Mesodermal cell (in vitro differentiated cells): Measurements from ENCODE around the gene MAOB.

ENCODE experiments used
- H3K27ac ChIP-seq: 2 replicates; pipeline ENCODE4 v1.7.0; 2013; ENCODE audit warnings: mild to moderate bottlenecking, low read depth, low read length, moderate library complexity; ENCODE audit not compliant: severe bottlenecking
- H3K36me3 ChIP-seq: 2 replicates; pipeline ENCODE4 v1.7.1; 2013; ENCODE audit warnings: mild to moderate bottlenecking, low read length, moderate library complexity; ENCODE audit not compliant: control insufficient read depth, insufficient read depth
- H3K4me1 ChIP-seq: one replicate; pipeline ENCODE4 v1.7.1; 2013; ENCODE audit warnings: mild to moderate bottlenecking, low read length; ENCODE audit not compliant: insufficient read depth, control insufficient read depth, poor library complexity, severe bottlenecking
- H3K4me3 ChIP-seq: 2 replicates; pipeline ENCODE4 v1.7.0; 2013; ENCODE audit warnings: low read length, control low read depth, mild to moderate bottlenecking; ENCODE audit not compliant: insufficient read depth, poor library complexity, severe bottlenecking; ENCODE audit errors: extremely low read depth
- H3K9me3 ChIP-seq: 2 replicates; pipeline ENCODE4 v1.7.1; 2013; ENCODE audit warnings: mild to moderate bottlenecking, low read length, moderate library complexity; ENCODE audit not compliant: control insufficient read depth
- WGBS, 2 experiments: methylation state at CpG; one replicate each; pipeline ENCODE4 v1.1.5; 2013; ENCODE audit warnings: missing lambda C conversion rate in 2 of 2; ENCODE audit not compliant: insufficient coverage in 2 of 2; 5-methylcytosine and 5-hydroxymethylcytosine counted together

Gene MAOB

GRCh38 chrX:43861750-43862149, 20.5 kb downstream of the MAOB start:
- H3K36me3 ChIP-seq: no peaks in the 10 kb centered on the region
- no peaks in the 10 kb centered on the region for H3K9me3 ChIP-seq
- H3K27ac ChIP-seq: no peak overlapping the region
- 80 to 88% methylated on average over 2 of the region's 4 CpGs for WGBS, 2 experiments
- H3K4me3 ChIP-seq: no peak overlapping the region
- no peaks in the 10 kb centered on the region for H3K4me1 ChIP-seq

- Histone ChIP-seq H3K4me3 (no peak overlapping the region), H3K36me3 (no peaks in the 10 kb centered on the region), H3K4me1 (no peaks in the 10 kb centered on the region), H3K9me3 (no peaks in the 10 kb centered on the region), H3K27ac (no peak overlapping the region)
- WGBS, 2 experiments: 86 to 93% methylated on average over 1 to 3 of the region's 8 CpGs
Observed at GRCh38 chrX:43860646-43861370, 21.4 kb downstream of the MAOB start.

GRCh38 chrX:43853225-43853828, 28.9 kb downstream of the MAOB start:
- H3K4me1 ChIP-seq: no peaks in the 10 kb centered on the region
- no peaks in the 10 kb centered on the region for H3K9me3 ChIP-seq
- 83 to 86% methylated on average over 1 to 2 of the region's 6 CpGs for WGBS, 2 experiments
- H3K27ac ChIP-seq: no peak overlapping the region
- H3K4me3 ChIP-seq: no peak overlapping the region
- H3K36me3 ChIP-seq: no peaks in the 10 kb centered on the region

- Histone ChIP-seq H3K4me3 (no peak overlapping the region), H3K36me3 (no peaks in the 10 kb centered on the region), H3K9me3 (no peaks in the 10 kb centered on the region), H3K4me1 (no peaks in the 10 kb centered on the region), H3K27ac (no peak overlapping the region)
- 100% methylated on average over 1 of the region's 2 CpGs; no CpG with 5 or more reads in 1 of the 2 experiments for WGBS, 2 experiments
Observed at GRCh38 chrX:43850629-43851028, 31.6 kb downstream of the MAOB start.

- no peaks in the 10 kb centered on the region for H3K9me3 ChIP-seq
- no peaks in the 10 kb centered on the region for H3K36me3 ChIP-seq
- H3K4me1 ChIP-seq: no peaks in the 10 kb centered on the region
- no peak overlapping the region for H3K4me3 ChIP-seq
- WGBS, 2 experiments: 83 to 92% methylated on average over 2 to 3 of the region's 6 CpGs
- H3K27ac ChIP-seq: no peak overlapping the region
Observed at GRCh38 chrX:43849173-43849572, 33.1 kb downstream of the MAOB start.

- WGBS, 2 experiments: no CpG with 5 or more reads among the region's 2 CpGs
- H3K9me3 ChIP-seq: no peaks in the 10 kb centered on the region
- H3K36me3 ChIP-seq: no peaks in the 10 kb centered on the region
- H3K27ac ChIP-seq: no peak overlapping the region
- no peak overlapping the region for H3K4me3 ChIP-seq
- no peaks in the 10 kb centered on the region for H3K4me1 ChIP-seq
Observed at GRCh38 chrX:43847352-43847751, 34.9 kb downstream of the MAOB start.

GRCh38 chrX:43846558-43846957, 35.7 kb downstream of the MAOB start:
- no peaks in the 10 kb centered on the region for H3K4me1 ChIP-seq
- H3K36me3 ChIP-seq: no peaks in the 10 kb centered on the region
- no peak overlapping the region for H3K27ac ChIP-seq
- H3K4me3 ChIP-seq: no peak overlapping the region
- H3K9me3 ChIP-seq: no peaks in the 10 kb centered on the region

- Histone ChIP-seq H3K27ac (no peak overlapping the region), H3K4me3 (no peak overlapping the region), H3K9me3 (no peaks in the 10 kb centered on the region), H3K36me3 (no peaks in the 10 kb centered on the region), H3K4me1 (no peaks in the 10 kb centered on the region)
- no CpG with 5 or more reads among the region's 2 CpGs for WGBS, 2 experiments
Observed at GRCh38 chrX:43845776-43846175, 36.5 kb downstream of the MAOB start.

- H3K27ac ChIP-seq: no peak overlapping the region
- no peaks in the 10 kb centered on the region for H3K4me1 ChIP-seq
- no peaks in the 10 kb centered on the region for H3K9me3 ChIP-seq
- WGBS, 2 experiments: 71 to 80% methylated on average over 1 to 2 of the region's 3 CpGs
- H3K4me3 ChIP-seq: no peak overlapping the region
- H3K36me3 ChIP-seq: no peaks in the 10 kb centered on the region
Observed at GRCh38 chrX:43840265-43840664, 42.0 kb downstream of the MAOB start.

GRCh38 chrX:43836435-43837184, 45.6 kb downstream of the MAOB start:
- Histone ChIP-seq H3K4me1 (peaks cover 3% of the 10 kb centered on the region), H3K4me3 (no peak overlapping the region), H3K9me3 (no peaks in the 10 kb centered on the region), H3K36me3 (no peaks in the 10 kb centered on the region), H3K27ac (no peak overlapping the region)
- no CpG with 5 or more reads among the region's 3 CpGs for WGBS, 2 experiments

GRCh38 chrX:43835559-43835958, 46.7 kb downstream of the MAOB start:
- Histone ChIP-seq H3K4me1 (peaks cover 3% of the 10 kb centered on the region), H3K36me3 (no peaks in the 10 kb centered on the region), H3K4me3 (no peak overlapping the region), H3K9me3 (no peaks in the 10 kb centered on the region), H3K27ac (no peak overlapping the region)
- WGBS, 2 experiments: 80% methylated on average over 1 of the region's 1 CpG; no CpG with 5 or more reads in 1 of the 2 experiments
